NCI-H774 (cell line): ENCODE measurements around the gene KLHL34.

Source experiments
- DNase-seq: peaks from one replicate; lab custom pipeline; 2025; lab: John Stamatoyannopoulos, UW

Gene KLHL34, protein sequence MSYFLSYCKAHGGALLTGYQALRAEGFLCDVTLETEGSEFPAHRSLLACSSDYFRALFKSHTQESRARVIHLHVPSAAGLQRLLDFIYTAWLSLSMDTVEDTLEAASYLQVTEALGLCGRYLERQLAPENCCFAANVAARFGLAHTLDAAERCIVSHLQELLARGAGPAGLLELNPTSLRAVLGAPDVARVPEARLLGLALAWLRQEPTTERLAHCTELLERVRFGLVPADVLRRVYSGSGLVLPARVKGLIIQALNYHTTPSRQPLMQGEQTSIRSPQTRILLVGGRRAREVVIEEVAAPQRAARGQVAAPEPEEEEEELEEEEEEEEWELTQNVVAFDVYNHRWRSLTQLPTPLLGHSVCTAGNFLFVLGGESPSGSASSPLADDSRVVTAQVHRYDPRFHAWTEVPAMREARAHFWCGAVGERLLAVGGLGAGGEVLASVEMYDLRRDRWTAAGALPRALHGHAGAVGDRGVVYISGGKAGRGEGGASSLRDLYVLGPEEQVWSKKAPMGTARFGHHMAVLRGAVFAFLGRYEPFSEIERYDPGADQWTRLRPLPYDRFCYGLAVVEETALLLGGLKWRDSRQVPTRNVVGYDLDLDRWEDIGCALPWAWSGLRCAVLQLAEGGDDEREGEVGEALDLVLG

GRCh38 chrX:21658152-21658737, at the start of gene KLHL34:
KLHL34 (minus strand) TSS chrX:21658330; CDS start chrX:21657788, 542 bp downstream.
- no peak for DNase-seq

DNA sequence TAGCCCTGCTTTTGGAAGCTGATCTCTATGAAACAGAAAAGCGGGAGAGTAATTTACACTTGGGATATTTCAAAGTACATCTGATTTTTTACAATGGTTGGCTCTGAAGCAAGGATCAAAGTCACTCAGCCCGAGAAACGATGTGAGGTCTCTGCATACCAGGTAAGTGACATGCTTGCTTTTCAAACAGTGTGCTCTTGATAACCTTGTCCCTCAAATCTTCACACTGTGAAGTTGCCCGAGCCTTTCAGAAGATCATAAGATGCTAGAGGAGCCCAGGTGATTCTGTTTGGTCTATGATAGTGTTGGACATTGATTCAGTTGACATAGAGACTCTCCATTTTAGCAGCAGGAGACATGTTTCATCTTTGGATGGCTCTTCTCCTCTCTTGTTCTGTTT, 47.1 kb upstream of the KLHL34 start:
- DNase-seq = no peak

DNA sequence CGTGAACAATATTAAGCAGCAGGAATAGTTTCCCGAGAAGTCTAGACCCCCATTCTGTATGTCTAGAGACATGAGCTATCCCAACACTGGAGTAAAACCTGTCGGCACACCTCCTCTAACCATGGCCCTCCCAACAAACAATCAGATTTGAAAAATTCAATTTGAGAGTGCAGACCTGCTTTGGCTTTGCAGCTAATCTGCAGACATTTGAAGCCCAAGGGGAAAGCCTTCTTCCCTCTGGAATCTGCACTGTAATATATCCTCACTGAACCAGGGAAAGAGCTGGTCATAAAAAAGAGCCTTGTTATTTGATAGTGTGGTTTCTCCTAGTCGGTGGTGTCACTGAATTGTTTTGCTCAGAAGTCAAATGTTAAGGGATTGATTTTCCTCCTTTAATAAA, 44.6 kb upstream of the KLHL34 start:
- no peak for DNase-seq

- DNase-seq = no peak
These were observed 42.8 kb upstream of the KLHL34 start for GRCh38 chrX:21700967-21701366.

DNA sequence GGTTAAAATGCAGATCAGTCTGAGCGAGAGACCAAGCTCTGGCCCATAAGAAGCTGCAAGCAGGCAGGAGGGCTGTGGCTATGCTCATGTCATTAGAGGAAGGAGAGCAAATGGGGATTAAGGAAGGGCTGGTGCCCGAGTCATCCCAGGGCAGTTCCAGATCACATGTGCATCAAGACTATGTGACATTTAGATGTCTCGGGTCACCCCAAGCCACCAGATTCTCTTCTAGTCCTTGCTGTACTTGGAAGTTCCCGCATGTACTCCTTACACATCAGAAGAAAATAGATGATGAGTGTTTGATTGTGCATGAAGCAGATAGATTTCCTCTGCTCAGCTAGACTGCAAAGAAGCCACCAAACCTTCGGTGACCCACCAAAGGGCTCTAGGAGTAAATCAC, 42.1 kb upstream of the KLHL34 start:
- no peak for DNase-seq

GRCh38 chrX:21699136-21699535, 41.0 kb upstream of the KLHL34 start:
- no peak for DNase-seq

DNA sequence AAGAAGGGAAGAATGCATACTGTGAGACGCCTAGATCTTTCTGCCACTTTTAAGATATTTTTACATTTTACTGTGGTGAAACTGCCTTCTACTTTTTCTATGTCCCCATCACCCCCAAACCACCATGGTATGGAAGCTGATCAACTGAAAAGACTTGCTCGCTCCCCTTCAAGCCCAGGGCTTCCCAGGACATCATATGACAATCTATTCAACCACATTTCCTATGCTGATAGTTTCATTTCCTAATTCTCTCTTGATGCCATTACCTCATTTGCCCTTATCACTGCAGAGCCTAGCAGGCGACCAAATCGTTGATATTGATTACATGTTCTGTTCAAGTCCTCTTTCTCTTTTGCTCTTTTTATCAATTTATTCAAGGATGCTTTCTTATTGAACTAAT, 40.1 kb upstream of the KLHL34 start:
- no peak for DNase-seq

DNA sequence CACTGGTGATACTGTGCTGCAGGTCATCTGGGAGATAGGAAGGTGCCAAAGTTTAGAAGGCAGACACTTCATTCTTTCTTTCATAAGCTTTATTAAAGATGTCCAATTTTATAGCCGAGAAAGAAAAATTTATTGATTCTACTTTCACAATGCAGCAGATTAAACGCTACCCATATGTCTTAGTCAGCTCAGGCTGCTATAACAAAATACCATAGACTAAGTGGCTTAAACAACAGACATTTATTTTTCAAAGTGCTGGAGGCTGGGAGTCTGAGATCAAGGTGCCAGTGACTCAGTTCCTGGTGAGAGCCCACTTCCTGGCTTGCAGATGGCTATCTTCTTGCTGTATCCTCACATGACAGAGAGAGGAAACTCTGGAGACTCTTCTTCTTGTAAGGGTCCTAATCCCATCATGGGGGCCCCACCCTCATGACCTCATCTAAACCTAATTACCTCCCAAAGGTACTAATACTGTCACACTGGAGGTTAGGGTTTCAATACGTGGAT, 33.4 kb upstream of the KLHL34 start:
- no peak for DNase-seq

DNA sequence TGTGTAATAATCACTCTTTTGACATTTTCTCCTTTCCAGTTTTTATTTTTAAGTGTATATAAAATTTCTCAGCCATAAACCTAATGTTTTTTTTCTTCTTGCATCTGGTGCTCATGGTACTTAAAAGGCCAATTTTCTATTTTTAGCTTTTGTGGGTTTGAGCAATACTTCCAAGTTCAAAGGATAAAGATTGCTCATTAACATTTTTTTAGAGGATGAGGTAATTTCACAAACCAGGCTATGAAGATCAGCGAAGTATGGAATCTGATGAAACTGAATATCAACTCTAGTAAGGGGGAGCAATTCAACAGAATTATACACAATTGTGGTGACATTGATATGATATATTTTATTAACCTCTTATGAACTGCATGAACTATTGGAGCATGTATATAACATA, 25.8 kb upstream of the KLHL34 start:
- no peak for DNase-seq

DNA sequence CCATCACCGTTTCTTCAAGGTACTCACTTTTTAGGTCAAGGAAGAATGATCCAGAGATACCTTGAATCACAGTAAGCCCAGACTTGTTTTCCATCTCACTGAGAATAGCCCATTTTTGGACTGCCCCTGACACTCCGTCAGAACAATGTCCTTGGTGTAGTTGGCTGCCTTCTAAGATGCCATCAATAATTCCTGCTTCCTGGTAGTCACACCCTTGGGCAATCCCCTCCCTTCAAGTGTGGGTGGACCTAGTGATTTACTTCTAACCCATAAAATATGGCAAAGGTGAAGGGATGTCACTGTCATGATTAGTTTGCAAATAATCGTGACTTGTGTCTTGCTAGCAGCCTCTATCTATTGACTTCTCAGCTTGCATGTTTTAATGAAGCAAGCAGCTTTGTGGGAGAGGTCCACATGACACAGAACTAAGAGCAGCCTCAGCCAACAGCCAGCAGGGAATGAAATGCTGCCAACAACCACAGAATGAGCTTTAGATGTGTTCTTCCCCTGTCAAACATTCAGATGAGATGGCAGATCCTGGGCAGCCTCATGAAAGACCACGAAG, 20.0 kb upstream of the KLHL34 start:
- DNase-seq = no peak

- no peak for DNase-seq
These were observed 17.8 kb upstream of the KLHL34 start for GRCh38 chrX:21675931-21676330.

GRCh38 chrX:21674430-21675186, 16.5 kb upstream of the KLHL34 start:
- no peak for DNase-seq

DNA sequence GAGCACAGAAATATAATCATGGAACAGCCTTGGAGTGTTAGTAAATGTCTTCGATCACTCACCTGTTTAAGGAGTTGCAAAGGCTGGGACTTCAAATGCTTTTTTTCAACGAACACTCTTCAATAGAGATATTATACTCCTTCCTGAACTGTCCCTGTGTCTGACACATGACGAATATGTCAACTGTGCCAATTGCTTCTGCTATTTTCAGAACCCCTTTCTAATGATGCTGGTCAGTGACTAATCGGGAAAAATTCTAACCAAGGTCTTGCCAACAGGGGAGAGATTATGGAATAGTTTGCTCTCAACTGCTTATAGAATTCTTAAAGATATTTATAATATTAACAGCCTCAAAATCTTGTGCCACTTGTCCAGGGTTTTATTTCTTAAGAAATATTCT, 8.5 kb upstream of the KLHL34 start:
- DNase-seq = no peak

GRCh38 chrX:21666252-21666651, 8.1 kb upstream of the KLHL34 start:
- DNase-seq = no peak

DNA sequence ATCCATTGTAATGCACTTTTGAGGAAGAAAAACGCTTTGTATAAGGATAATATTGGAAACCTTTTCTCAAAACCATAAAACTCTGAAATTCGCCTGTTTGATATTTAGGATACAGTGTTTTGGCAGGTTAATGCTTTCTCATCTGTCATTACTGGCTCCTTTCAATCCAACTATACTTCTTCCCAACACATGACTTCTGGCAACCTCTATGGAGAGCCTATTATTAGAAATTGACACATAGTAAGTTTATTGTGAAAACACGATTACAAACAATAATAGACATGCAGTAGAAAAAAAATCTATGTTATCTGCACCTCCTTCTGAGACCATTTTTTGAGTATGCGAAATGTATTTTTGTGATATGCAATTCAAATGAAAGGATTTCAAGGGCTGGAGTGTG, 4.6 kb upstream of the KLHL34 start:
- DNase-seq = no peak

DNA sequence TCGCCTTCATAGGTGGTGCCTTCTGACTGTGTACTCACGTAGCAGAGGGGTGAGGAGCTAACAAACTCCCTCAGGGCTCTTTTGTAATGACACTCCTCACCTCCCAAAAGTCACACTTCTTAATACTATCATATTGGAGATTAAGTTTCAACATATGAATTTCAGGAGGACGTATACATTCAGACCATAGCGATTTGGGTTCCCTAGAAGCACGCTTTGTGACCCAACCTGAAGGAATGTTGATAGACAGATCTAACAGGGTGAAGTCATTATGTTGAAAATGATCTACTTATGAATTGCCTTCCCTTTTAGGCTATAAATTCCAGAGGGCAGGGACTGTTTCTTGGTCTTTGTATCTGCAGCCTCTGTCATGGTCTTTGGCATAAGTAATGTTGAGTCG, 3.2 kb upstream of the KLHL34 start:
- DNase-seq = no peak

- no peak for DNase-seq
These were observed 2.0 kb upstream of the KLHL34 start for GRCh38 chrX:21660156-21660555.

GRCh38 chrX:21659320-21659719, 1.2 kb upstream of the KLHL34 start:
- DNase-seq = no peak

DNA sequence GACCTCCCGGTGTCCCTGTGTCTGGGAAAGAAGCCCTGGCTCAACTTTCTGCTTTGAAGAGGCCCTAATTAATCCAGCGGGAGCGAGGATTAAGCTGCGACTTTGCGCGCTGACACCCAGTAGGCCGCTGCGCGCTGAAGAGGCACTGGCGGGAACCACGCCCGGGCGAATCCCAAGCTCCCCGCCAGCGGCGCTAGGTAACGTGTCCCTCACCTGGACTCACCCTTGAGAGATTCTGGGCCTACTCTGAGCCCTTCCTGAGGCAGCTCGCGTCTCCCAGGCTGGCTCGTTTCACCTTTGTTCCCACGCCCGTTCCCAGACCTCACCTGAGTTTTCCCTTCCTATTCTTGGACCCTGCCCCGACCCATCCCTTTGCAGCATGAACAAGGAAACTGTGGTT, 616 bp upstream of the KLHL34 start:
- DNase-seq = no peak

DNA sequence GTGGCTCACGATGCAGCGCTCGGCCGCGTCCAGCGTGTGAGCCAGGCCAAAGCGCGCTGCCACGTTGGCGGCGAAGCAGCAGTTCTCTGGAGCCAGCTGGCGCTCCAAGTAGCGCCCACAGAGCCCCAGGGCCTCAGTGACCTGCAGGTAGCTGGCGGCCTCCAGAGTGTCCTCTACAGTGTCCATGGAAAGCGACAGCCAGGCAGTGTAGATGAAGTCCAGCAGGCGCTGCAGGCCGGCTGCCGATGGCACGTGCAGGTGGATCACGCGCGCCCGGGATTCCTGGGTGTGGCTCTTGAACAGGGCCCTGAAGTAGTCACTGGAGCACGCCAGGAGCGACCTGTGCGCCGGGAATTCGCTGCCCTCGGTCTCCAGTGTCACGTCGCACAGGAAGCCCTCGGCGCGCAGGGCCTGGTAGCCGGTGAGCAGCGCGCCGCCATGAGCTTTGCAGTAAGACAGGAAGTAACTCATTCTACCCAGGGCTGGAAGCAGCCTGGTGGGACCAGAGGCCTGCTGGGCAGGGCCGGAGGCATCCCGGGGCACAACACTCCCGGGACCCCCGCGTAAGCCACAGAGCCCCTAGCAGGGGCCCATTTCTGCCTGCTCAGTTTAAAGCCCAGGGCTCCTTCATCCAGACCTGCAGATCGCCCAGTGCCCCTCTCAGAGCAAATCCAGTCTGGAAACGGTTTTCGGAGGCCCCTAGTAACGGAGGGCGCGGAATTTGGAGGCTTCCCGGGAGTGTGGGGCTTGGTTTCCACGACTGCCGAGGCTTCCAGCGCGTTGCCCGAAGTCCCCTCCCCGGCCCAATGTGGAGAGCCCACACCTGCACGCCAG, 595 bp downstream of the KLHL34 start:
- DNase-seq = no peak
